GM12801 (cell line): ENCODE results near the gene ANO3.

Source experiments
- TF ChIP-seq, protein P1 (sequence below): IDR thresholded peaks from one replicate; pipeline ENCODE4 v1.5.1; 2011; ENCODE audit warnings: control low read depth; ENCODE audit not compliant: insufficient read length; ENCODE audit errors: extremely low read depth

The ANO3 gene

DNA sequence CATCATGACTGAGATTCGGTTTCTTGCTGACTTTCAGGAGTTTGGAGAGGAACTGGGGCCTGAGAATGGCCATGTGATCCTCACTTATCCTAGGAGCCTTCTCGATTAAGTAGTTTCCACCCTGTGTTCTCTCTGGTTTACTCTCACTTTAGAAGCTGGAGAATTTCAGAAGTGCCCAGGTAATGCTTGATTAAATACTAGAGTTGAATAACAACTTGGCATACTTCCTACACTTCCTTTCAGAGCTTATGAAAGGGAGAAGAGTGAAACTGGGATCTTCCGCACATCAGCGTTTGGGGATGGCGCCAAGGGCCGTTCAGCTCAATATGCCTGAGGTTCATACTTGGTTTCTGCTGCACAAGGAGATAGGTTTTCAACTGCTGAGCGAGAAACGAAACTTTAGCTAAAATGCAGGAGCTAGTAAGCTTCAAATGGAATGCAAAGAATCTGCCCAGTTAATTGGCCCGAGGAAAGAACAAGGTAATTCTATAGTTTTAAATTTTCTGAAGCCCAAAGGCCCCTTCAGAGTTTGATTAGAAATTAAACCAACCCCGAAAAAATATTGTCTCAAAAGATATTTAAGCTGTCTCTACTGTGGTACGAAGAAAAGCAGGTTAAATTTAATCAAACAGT is 241.0 kb downstream of the ANO3 start:
- TF ChIP-seq, protein P1, sequence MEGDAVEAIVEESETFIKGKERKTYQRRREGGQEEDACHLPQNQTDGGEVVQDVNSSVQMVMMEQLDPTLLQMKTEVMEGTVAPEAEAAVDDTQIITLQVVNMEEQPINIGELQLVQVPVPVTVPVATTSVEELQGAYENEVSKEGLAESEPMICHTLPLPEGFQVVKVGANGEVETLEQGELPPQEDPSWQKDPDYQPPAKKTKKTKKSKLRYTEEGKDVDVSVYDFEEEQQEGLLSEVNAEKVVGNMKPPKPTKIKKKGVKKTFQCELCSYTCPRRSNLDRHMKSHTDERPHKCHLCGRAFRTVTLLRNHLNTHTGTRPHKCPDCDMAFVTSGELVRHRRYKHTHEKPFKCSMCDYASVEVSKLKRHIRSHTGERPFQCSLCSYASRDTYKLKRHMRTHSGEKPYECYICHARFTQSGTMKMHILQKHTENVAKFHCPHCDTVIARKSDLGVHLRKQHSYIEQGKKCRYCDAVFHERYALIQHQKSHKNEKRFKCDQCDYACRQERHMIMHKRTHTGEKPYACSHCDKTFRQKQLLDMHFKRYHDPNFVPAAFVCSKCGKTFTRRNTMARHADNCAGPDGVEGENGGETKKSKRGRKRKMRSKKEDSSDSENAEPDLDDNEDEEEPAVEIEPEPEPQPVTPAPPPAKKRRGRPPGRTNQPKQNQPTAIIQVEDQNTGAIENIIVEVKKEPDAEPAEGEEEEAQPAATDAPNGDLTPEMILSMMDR = no peak

DNA sequence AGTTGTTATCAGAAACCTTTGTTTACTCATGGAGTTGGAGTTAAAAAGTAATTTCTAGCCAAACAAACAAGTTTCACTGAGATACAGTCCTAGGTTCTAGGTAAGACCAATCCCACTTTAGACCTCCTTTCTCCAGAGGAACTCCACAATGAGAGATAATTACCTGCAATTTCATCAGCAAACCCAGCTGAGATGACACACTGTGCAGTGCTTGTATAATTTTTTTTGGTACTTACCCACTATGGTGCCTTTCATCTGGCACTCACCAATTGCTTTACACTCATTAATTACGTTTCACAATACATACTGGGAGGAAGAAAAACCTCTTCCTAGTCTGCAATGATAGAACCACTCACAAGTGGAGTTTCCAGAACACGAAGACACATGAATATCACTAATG is 242.0 kb downstream of the ANO3 start:
- TF ChIP-seq, protein P1 = no peak

DNA sequence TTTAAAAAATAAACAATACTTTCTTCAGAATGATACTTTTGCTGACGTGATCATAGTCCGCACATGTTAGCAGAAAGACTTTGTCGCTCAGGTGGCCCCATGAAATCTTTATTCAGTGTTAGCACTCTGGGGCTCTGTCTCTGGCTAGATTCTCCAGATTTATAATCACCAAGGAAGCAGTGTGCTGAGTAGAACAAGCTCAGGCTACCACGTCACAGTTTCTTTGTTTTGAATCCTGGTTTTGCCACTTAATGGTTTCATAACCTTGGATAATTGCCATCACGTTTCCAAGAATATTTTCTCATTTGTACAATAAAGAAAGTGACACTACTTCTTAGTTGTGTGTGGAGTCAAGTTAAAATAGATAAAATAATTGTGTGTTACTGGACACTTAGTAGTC is 244.0 kb downstream of the ANO3 start:
- TF ChIP-seq, protein P1 = no peak

DNA sequence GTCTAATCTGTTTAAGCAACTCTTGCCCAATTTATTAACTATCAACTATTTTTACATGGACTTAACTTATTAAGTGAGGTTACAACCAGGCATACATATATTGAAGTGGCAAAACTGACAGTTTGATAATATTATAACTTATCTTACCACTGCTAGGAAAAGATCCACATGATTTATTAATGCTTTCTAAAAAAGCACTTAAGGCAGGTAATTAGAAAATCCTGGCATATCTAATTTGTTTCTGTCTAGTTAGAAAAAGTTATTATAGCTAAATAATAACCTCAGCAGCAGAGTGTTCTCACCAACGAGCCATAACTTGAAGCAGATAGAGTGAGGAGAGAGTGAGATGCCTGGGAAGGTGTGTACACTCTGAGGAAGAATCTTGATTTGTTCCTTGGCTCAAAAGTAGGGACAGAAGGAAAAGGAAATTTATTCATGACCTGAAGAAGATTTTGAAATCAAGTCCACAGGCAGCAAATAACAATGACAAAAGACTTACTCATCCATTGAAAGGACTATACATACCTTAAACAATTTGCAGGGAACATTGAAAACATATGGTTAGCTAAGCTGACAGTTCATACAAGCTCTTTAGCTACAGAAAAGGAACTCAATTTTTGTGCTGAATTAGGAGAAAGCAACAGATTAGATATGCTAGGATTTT is 247.2 kb downstream of the ANO3 start:
- TF ChIP-seq, protein P1 = no peak

DNA sequence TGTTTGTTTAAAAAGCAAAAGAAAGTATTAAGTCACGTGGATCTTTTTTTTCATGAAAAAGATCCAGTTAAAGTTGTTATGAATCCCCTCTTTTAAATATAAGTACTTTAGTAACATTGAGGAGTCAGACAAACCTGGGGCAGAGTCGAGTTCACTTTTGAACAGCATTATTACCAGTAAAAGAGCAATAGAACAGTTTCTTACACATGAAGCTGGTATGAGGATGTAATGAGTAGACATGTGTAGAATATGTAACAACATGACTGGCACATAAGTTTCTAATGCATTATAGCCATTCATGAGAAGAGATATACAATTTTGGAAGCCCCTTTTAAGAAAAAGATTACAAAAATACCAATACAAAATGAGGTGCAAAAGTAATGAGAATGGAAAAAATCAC is 247.8 kb downstream of the ANO3 start:
- TF ChIP-seq, protein P1 = no peak

DNA sequence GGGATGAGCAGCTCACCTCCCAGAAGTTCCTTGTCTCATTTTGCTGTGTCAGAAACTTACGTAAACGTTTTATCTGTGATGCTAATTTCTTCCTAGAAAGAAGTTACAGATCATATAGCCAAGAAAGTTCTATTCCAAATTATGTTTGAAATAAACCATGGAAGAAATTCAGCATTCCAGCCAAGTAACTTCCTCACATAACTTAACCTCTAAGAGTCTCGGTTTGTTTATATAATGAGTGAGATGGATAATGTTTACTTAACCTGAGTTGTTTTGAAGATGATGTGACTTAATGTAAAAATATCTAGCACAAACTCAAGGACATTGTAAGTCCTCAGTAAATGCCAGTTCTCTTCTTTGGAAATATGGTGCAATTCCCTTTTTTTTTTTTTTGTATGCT is 249.0 kb downstream of the ANO3 start:
- TF ChIP-seq, protein P1 = no peak

DNA sequence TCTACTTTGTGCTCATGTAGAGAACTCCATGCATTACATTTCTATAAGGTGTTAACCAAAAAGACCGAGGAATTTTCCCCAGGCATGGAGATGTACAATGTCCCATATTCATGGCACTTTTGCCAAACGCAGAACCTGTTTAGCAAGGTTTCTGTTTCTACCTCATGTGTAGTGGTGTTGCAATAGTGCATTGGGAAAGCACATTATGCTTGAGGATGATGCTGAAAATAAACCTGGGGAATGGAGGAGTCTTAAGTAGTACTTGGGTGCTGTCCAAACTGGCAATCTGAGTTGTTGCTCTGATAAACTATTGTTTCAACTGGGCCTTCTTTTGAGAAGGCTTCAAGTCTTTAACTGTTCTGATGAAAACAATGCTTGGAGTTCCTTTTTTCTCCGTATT is 251.6 kb downstream of the ANO3 start:
- TF ChIP-seq, protein P1 = no peak
